K562 (cell line): ENCODE results near the gene CCNQ. TPM values are rescaled to one million over a fixed set of nuclear protein-coding genes. Genes with fewer than 3 reads are reported as not detected.

ENCODE experiments used
- ARID1B ChIP-seq: fragments of 450-650 bp; IDR thresholded peaks from 2 replicates; pipeline ENCODE4 v1.6.1; 2016; ENCODE audit warnings: antibody characterized with exemption, mild to moderate bottlenecking, inconsistent platforms
- BCL6 ChIP-seq: fragments of 250-450 bp; sonication (Bioruptor Pico); IDR thresholded peaks from 2 replicates; pipeline ENCODE4 v1.4.0; 2020
- FOXP4 ChIP-seq: sonication (generic); formaldehyde crosslinking; IDR thresholded peaks from 2 replicates; pipeline ENCODE4 v1.8.0; 2022; ENCODE audit warnings: mild to moderate bottlenecking, missing genetic modification reagents, borderline replicate concordance
- REST ChIP-seq, 2 experiments: fragments of 450-650 bp; formaldehyde crosslinking in 1 of 2; IDR thresholded peaks; 2 replicates each; pipeline versions ENCODE4 v1.4.0 to v1.6.1; 2014 to 2020; ENCODE audit warnings: mild to moderate bottlenecking in 2 of 2, borderline replicate concordance in 1 of 2, low read depth in 1 of 2
- polyA plus RNA-seq, 8 experiments: library from polyadenylated mRNA; depleted of rRNA in 4 of 8; stranded (reverse) in 5 of 8; unstranded in 3 of 8; fragments of >200 nt; fragmentation: Nextera tagmentation in 2 of 8; fragmentation: Illumina TruSeq in 1 of 8; extraction: Ambion mirVana in 2 of 8; extraction: Trizol in 1 of 8; gene quantifications; 2 replicates each; pipeline versions ENCODE4 v1.2.1 to v1.2.3, GENCODE V29; 2011 to 2014; ENCODE audit warnings: inconsistent platforms in 1 of 8, missing spikeins in 1 of 8
- total RNA-seq, 7 experiments: library from RNA; depleted of rRNA in 6 of 7; stranded (reverse); fragments of >200 nt in 6 of 7; fragmentation: Illumina TruSeq in 2 of 7; extraction: Trizol in 2 of 7; gene quantifications; 2 replicates each; pipeline versions ENCODE4 v1.2.1 to v1.2.3, GENCODE V29; 2011 to 2021; ENCODE audit warnings: low replicate concordance in 1 of 7

Gene CCNQ
- total and polyA plus RNA-seq, 9 of the 15 experiments (the other 6 are each of a cell fraction or from before 2014, with no cell fraction given) = 0.92 to 53.8 (median 25.3) TPM

GRCh38 chrX:153551135-153551534 is 47.8 kb downstream of the CCNQ start (continued):
- no peak for TF ChIP-seq REST (IDR thresholded peaks at IDR 0.05; ENCODE audit: borderline replicate concordance)
- no peak for TF ChIP-seq REST (CRISPR knock-in tag; IDR thresholded peaks at IDR 0.05; ENCODE audit: low read depth)
- TF ChIP-seq FOXP4 (CRISPR knock-in tag) = no peak
- no peak for TF ChIP-seq ARID1B
- TF ChIP-seq BCL6 = no peak
- TF ChIP-seq, all 486 proteins: peak for 2
